ENCODE data around the gene CX3CR1.

- TF ChIP-seq POLR2A (IDR thresholded peaks at IDR 0.05): no peak
- no peak for TF ChIP-seq EP300 (IDR thresholded peaks at IDR 0.05; ENCODE audit: low read depth)
These were observed 38.5 kb upstream of the CX3CR1 start for GRCh38 chr3:39318301-39318700.
